ENCODE results near the gene DPEP2. TPM values are rescaled to one million over a fixed set of nuclear protein-coding genes. Genes with fewer than 3 reads are reported as not detected.

DPEP2 gene
- total RNA-seq, 1 donor from 2014 or later: not detected

GRCh38 chr16:67993207-67994039 is 5.9 kb downstream of the DPEP2 start:
- Mint-ChIP-seq H3K27me3 (ENCODE audit: low read depth) (no peaks in the 10 kb centered on the region), H3K27ac (ENCODE audit: unreplicated experiment) (peak overlapping the region; percentile 12), H3K4me1 (ENCODE audit: low read depth) (peaks cover 6% of the 10 kb centered on the region), H3K36me3 (ENCODE audit: low read depth) (no peaks in the 10 kb centered on the region), H3K4me3 (ENCODE audit: unreplicated experiment) (peak overlapping the region; percentile 35), H3K9me3 (ENCODE audit: low read depth) (no peaks in the 10 kb centered on the region)
- peak; percentile 99 for TF ChIP-seq CTCF (IDR thresholded peaks at IDR 0.05)
- no peak for DNase-seq (ENCODE audit: low spot score)

DNA sequence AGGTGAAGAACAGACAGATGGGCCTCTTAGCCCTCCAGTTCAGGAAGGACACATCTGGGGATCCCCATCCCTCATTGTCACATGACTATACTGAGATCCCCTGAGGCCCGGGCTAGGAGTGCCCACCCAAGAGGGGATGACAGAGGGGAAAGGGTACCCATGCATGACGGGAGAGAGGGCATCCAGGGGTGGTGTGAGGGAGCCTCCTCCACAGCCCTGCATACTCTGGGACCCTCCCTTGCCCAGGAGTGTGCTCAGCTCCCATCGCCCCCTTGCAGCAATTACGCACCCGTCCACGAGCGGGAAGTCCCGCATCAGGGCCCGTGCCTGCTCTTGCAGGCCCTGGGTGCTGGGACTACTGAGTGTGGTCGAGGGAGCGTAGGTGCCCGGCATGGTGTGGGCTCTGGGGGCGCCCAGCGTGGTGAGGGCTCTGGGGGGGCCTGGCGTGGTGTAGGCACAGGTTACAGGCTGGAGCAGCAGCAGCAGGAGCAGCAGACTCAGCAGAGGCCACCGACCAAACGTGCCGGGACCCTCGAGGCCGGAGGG is 6.5 kb downstream of the DPEP2 start:
- Mint-ChIP-seq H3K4me3 (ENCODE audit: unreplicated experiment) (no peak overlapping the region), H3K27me3 (ENCODE audit: low read depth) (no peaks in the 10 kb centered on the region), H3K4me1 (ENCODE audit: low read depth) (peaks cover 6% of the 10 kb centered on the region), H3K27ac (ENCODE audit: unreplicated experiment) (no peak overlapping the region), H3K9me3 (ENCODE audit: low read depth) (no peaks in the 10 kb centered on the region), H3K36me3 (ENCODE audit: low read depth) (no peaks in the 10 kb centered on the region)
- no peak for TF ChIP-seq CTCF (IDR thresholded peaks at IDR 0.05)
- no peak for DNase-seq (ENCODE audit: low spot score)

DNA sequence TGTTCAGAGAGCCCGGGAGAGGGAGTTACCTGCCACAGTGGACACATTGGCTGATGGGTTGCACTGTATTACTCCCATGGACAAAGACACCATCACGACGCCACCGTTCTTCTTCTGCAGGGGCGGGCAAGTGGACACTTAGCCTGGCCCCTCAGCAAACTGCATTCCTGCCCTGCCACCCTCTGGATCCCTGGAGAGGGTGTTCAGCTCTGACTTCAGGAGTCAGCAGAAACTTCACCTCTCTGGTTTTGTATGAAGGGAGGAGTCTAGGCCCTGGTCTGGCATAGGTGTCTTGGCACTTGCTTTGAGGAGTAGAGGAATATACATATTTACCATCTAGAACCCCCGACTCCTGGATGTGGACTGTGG is 9.3 kb downstream of the DPEP2 start:
- H3K27ac Mint-ChIP-seq (ENCODE audit: unreplicated experiment): no peak overlapping the region
- DNase-seq (ENCODE audit: low spot score): no peak

GRCh38 chr16:67989322-67990017 is 9.8 kb downstream of the DPEP2 start:
- Mint-ChIP-seq H3K27ac (ENCODE audit: unreplicated experiment) (no peak overlapping the region), H3K36me3 (ENCODE audit: low read depth) (no peaks in the 10 kb centered on the region), H3K9me3 (ENCODE audit: low read depth) (no peaks in the 10 kb centered on the region), H3K27me3 (ENCODE audit: low read depth) (no peaks in the 10 kb centered on the region), H3K4me3 (ENCODE audit: unreplicated experiment) (no peak overlapping the region), H3K4me1 (ENCODE audit: low read depth) (peaks cover 6% of the 10 kb centered on the region)
- no peak for TF ChIP-seq CTCF (IDR thresholded peaks at IDR 0.05)
- DNase-seq (ENCODE audit: low spot score): no peak

More for the DNA sequence above, 9.3 kb downstream of the DPEP2 start:
- TF ChIP-seq CTCF (IDR thresholded peaks at IDR 0.05): no peak
- Mint-ChIP-seq H3K9me3 (ENCODE audit: low read depth) (no peaks in the 10 kb centered on the region), H3K4me1 (ENCODE audit: low read depth) (peaks cover 6% of the 10 kb centered on the region), H3K4me3 (ENCODE audit: unreplicated experiment) (no peak overlapping the region), H3K36me3 (ENCODE audit: low read depth) (no peaks in the 10 kb centered on the region), H3K27me3 (ENCODE audit: low read depth) (no peaks in the 10 kb centered on the region)

DNA sequence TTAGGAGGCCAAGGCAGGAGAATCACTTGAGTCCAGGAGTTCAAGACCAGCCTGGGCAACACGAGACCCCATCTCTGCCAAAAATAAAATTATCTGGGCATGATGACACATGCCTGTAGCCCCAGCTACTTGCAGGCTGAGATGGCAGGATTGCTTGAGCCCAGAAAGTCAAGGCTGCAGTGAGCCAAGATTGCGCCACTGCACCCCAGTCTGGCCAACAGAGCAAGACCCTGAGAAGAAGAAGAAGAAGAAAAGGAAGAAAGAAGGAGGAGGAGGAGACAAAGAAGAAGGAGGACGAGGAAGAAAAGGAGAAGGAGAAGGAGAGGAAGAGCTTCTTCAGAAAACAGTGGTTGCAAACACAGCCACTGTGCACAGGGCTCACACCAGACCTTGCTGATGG is 10.6 kb downstream of the DPEP2 start:
- TF ChIP-seq CTCF (IDR thresholded peaks at IDR 0.05): no peak
- no peaks in the 10 kb centered on the region for H3K27me3 Mint-ChIP-seq (ENCODE audit: low read depth)
- no peak overlapping the region for H3K4me3 Mint-ChIP-seq (ENCODE audit: unreplicated experiment)
- no peaks in the 10 kb centered on the region for H3K9me3 Mint-ChIP-seq (ENCODE audit: low read depth)
- H3K36me3 Mint-ChIP-seq (ENCODE audit: low read depth): no peaks in the 10 kb centered on the region
- peaks cover 3% of the 10 kb centered on the region for H3K4me1 Mint-ChIP-seq (ENCODE audit: low read depth)
- no peak for DNase-seq (ENCODE audit: low spot score)
- no peak overlapping the region for H3K27ac Mint-ChIP-seq (ENCODE audit: unreplicated experiment)
